Measurements from ENCODE around the gene RUNX2. TPM values are rescaled to one million over a fixed set of nuclear protein-coding genes. Genes with fewer than 3 reads are reported as not detected.

RUNX2 gene
- total and polyA plus RNA-seq, 4 donors: 0.09 to 1.5 (median 0.75) TPM

GRCh38 chr6:45424451-45424861 is 96.3 kb downstream of the RUNX2 start (continued):
- TF ChIP-seq REST (IDR thresholded peaks at IDR 0.05) (no peak), JUND (IDR thresholded peaks at IDR 0.05) (no peak), ATF3 (IDR thresholded peaks at IDR 0.05) (no peak), GABPA (IDR thresholded peaks at IDR 0.05 in 1 of 2, conservative IDR thresholded peaks at IDR 0.05 in 1 of 2) (no peak), RAD21 (IDR thresholded peaks at IDR 0.05) (no peak), RXRA (IDR thresholded peaks at IDR 0.05) (no peak)

- H3K27me3 ChIP-seq (ENCODE audit: control insufficient read depth in 4 of 4, insufficient read depth in 4 of 4, low read length in 3 of 4): peaks cover 0 to 3% (median 0%) of the 10 kb centered on the region in 4 donors
- peaks cover 16 to 26% (median 19%) of the 10 kb centered on the region in 4 donors for H3K4me1 ChIP-seq (ENCODE audit: control insufficient read depth in 4 of 4, insufficient read depth in 4 of 4, low read length in 3 of 4)
These were observed 98.1 kb downstream of the RUNX2 start for GRCh38 chr6:45426251-45426650.

GRCh38 chr6:45427726-45428125 is 99.6 kb downstream of the RUNX2 start:
- no peak overlapping the region for H3K9ac ChIP-seq (ENCODE audit: low read depth in 1 of 2, low read length in 2 of 2)
- no peak for DNase-seq (ENCODE audit: low spot score)
- no peaks in the 10 kb centered on the region for H3K27me3 ChIP-seq (ENCODE audit: control insufficient read depth in 4 of 4, insufficient read depth in 4 of 4, low read length in 3 of 4)
- WGBS: 88% methylated on average over 2 of the region's 2 CpGs
- no peaks in the 10 kb centered on the region for H3K36me3 ChIP-seq (ENCODE audit: control insufficient read depth in 4 of 4, insufficient read depth in 3 of 4, low read depth in 1 of 4, low read length in 3 of 4)
- H3K27ac ChIP-seq (ENCODE audit: low read depth in 1 of 2, low read length in 2 of 2): no peak overlapping the region
- H3K4me3 ChIP-seq (ENCODE audit: low read depth in 1 of 3, low read length in 3 of 3): no peak overlapping the region
- H3K4me1 ChIP-seq (ENCODE audit: control insufficient read depth in 4 of 4, insufficient read depth in 4 of 4, low read length in 3 of 4): peaks cover 8 to 12% (median 10%) of the 10 kb centered on the region in 4 donors
- no peaks in the 10 kb centered on the region for H3K9me3 ChIP-seq (ENCODE audit: control insufficient read depth in 4 of 4, low read length in 3 of 4)
- TF ChIP-seq ZBTB33 (IDR thresholded peaks at IDR 0.05) (no peak), EGR1 (IDR thresholded peaks at IDR 0.05; ENCODE audit: low read depth in 2 of 2) (no peak), GABPA (IDR thresholded peaks at IDR 0.05 in 1 of 2, conservative IDR thresholded peaks at IDR 0.05 in 1 of 2) (no peak), TAF1 (conservative IDR thresholded peaks at IDR 0.05) (no peak), SP1 (IDR thresholded peaks at IDR 0.05) (no peak), FOXA1 (IDR thresholded peaks at IDR 0.05) (no peak), MAX (IDR thresholded peaks at IDR 0.05) (no peak), HNF4G (IDR thresholded peaks at IDR 0.05) (no peak), ATF3 (IDR thresholded peaks at IDR 0.05) (no peak), REST (IDR thresholded peaks at IDR 0.05) (no peak), RAD21 (IDR thresholded peaks at IDR 0.05) (no peak), JUND (IDR thresholded peaks at IDR 0.05) (no peak), RXRA (IDR thresholded peaks at IDR 0.05) (no peak)

More at GRCh38 chr6:45426251-45426650, 98.1 kb downstream of the RUNX2 start:
- no peaks in the 10 kb centered on the region for H3K9me3 ChIP-seq (ENCODE audit: control insufficient read depth in 4 of 4, low read length in 3 of 4)
- no peak overlapping the region for H3K4me3 ChIP-seq (ENCODE audit: low read depth in 1 of 3, low read length in 3 of 3)
- H3K36me3 ChIP-seq (ENCODE audit: control insufficient read depth in 4 of 4, insufficient read depth in 3 of 4, low read depth in 1 of 4, low read length in 3 of 4): no peaks in the 10 kb centered on the region
- TF ChIP-seq SP1 (IDR thresholded peaks at IDR 0.05): no peak
- TF ChIP-seq YY1 (IDR thresholded peaks at IDR 0.05): no peak
- TF ChIP-seq CTCF (IDR thresholded peaks at IDR 0.05; ENCODE audit: low read depth, low read length, missing input control): no peak
- no peak for DNase-seq (ENCODE audit: low spot score)
- H3K9ac ChIP-seq (ENCODE audit: low read depth in 1 of 2, low read length in 2 of 2): no peak overlapping the region
- H3K27ac ChIP-seq (ENCODE audit: low read depth in 1 of 2, low read length in 2 of 2): no peak overlapping the region
- WGBS: 88% methylated on average over 4 of the region's 4 CpGs

All from liver (tissue), 9 donors.